B cell (primary cell): ENCODE results near the gene KNSTRN.

Source experiments
- EZH2 ChIP-seq: IDR thresholded peaks from 2 replicates; pipeline ENCODE4 v1.6.1; 2012; ENCODE audit warnings: borderline replicate concordance, low read depth, mild to moderate bottlenecking, moderate library complexity, low read length; ENCODE audit not compliant: insufficient read depth, poor library complexity, severe bottlenecking
- TF ChIP-seq, protein P1 (sequence below): fragments of 200-600 bp; IDR thresholded peaks from one replicate; pipeline ENCODE4 v1.8.0; 2022; ENCODE audit warnings: antibody characterized with exemption, mild to moderate bottlenecking

DNA sequence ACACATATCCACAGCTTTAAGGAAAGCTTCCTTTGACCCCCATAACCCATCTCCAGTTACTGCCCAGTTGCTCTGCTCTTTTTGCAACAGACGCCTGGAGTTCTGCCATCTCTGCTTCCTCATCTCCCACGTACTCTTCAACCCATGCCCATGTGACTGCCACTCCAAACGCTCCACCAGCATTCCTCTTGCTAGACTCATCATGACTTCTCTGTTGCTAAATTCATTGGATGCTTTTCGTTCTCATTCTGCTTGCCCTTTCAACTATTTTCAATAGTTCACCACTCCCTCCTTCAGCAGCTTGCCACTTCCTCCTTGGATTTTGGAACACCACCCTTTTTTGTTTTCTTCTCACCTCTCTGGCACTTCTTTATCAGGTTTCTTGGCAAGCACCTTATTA is 2.7 kb upstream of the KNSTRN start:
- TF ChIP-seq, protein P1, sequence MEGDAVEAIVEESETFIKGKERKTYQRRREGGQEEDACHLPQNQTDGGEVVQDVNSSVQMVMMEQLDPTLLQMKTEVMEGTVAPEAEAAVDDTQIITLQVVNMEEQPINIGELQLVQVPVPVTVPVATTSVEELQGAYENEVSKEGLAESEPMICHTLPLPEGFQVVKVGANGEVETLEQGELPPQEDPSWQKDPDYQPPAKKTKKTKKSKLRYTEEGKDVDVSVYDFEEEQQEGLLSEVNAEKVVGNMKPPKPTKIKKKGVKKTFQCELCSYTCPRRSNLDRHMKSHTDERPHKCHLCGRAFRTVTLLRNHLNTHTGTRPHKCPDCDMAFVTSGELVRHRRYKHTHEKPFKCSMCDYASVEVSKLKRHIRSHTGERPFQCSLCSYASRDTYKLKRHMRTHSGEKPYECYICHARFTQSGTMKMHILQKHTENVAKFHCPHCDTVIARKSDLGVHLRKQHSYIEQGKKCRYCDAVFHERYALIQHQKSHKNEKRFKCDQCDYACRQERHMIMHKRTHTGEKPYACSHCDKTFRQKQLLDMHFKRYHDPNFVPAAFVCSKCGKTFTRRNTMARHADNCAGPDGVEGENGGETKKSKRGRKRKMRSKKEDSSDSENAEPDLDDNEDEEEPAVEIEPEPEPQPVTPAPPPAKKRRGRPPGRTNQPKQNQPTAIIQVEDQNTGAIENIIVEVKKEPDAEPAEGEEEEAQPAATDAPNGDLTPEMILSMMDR: no peak
- no peak for TF ChIP-seq EZH2
